HepG2 (cell line): ENCODE data around the gene TOP2A. TPM values are rescaled to one million over a fixed set of nuclear protein-coding genes. Genes with fewer than 3 reads are reported as not detected.

Source experiments
- ERF ChIP-seq: IDR thresholded peaks from 2 replicates; pipeline ENCODE4 v1.6.1; 2018; ENCODE audit warnings: missing biosample characterization, missing genetic modification reagents
- HOXA7 ChIP-seq: sonication (generic); formaldehyde crosslinking; IDR thresholded peaks from 2 replicates; pipeline ENCODE4 v1.8.1; 2022; ENCODE audit warnings: mild to moderate bottlenecking, missing genetic modification reagents, moderate library complexity
- KAT2B ChIP-seq: fragments of 150-350 bp; IDR thresholded peaks from 2 replicates; pipeline ENCODE4 v1.6.1; 2014; ENCODE audit warnings: low read depth, low read length, borderline replicate concordance
- MLLT10 ChIP-seq: sonication (generic); formaldehyde crosslinking; IDR thresholded peaks from 2 replicates; pipeline ENCODE4 v1.4.0; 2020; ENCODE audit warnings: missing genetic modification reagents
- RELA ChIP-seq: sonication (generic); formaldehyde crosslinking; IDR thresholded peaks from 2 replicates; pipeline ENCODE4 v1.4.0; 2020; ENCODE audit warnings: missing genetic modification reagents
- ZBTB7A ChIP-seq: sonication (generic); formaldehyde crosslinking; IDR thresholded peaks from 2 replicates; pipeline ENCODE4 v1.8.0; 2022; ENCODE audit warnings: mild to moderate bottlenecking, missing genetic modification reagents
- ZFP37 ChIP-seq: sonication (generic); formaldehyde crosslinking; IDR thresholded peaks from 2 replicates; pipeline ENCODE4 v1.4.0; 2020; ENCODE audit warnings: missing genetic modification reagents, borderline replicate concordance
- ZFP90 ChIP-seq: sonication (generic); formaldehyde crosslinking; IDR thresholded peaks from 2 replicates; pipeline ENCODE4 v1.8.0; 2022; ENCODE audit warnings: missing genetic modification reagents, mild to moderate bottlenecking, inconsistent platforms, borderline replicate concordance
- ZNF12 ChIP-seq: sonication (generic); formaldehyde crosslinking; IDR thresholded peaks from 2 replicates; pipeline ENCODE4 v1.5.0; 2020; ENCODE audit warnings: missing genetic modification reagents
- ZNF292 ChIP-seq: sonication (generic); formaldehyde crosslinking; IDR thresholded peaks from 2 replicates; pipeline ENCODE4 v1.8.1; 2022; ENCODE audit warnings: mild to moderate bottlenecking, low read depth, missing genetic modification reagents, borderline replicate concordance
- ZNF34 ChIP-seq: sonication (generic); formaldehyde crosslinking; IDR thresholded peaks from 2 replicates; pipeline ENCODE4 v1.4.0; 2020; ENCODE audit warnings: mild to moderate bottlenecking, missing genetic modification reagents, borderline replicate concordance
- ZNF441 ChIP-seq: sonication (generic); formaldehyde crosslinking; IDR thresholded peaks from 2 replicates; pipeline ENCODE4 v1.7.0; 2021; ENCODE audit warnings: missing genetic modification reagents, borderline replicate concordance
- ZNF552 ChIP-seq: sonication (generic); formaldehyde crosslinking; IDR thresholded peaks from 2 replicates; pipeline ENCODE4 v1.9.0; 2022; ENCODE audit warnings: missing genetic modification reagents, mild to moderate bottlenecking, borderline replicate concordance
- ZNF615 ChIP-seq: sonication (generic); formaldehyde crosslinking; IDR thresholded peaks from 2 replicates; pipeline ENCODE4 v1.5.0; 2020; ENCODE audit warnings: mild to moderate bottlenecking, missing genetic modification reagents, borderline replicate concordance
- ZNF619 ChIP-seq: sonication (generic); formaldehyde crosslinking; IDR thresholded peaks from 2 replicates; pipeline ENCODE4 v1.4.0; 2020; ENCODE audit warnings: mild to moderate bottlenecking, missing genetic modification reagents
- ZNF724P ChIP-seq: sonication (generic); formaldehyde crosslinking; IDR thresholded peaks from 2 replicates; pipeline ENCODE4 v1.8.0; 2022; ENCODE audit warnings: missing genetic modification reagents, borderline replicate concordance
- polyA plus RNA-seq, 8 experiments: library from polyadenylated mRNA; depleted of rRNA in 3 of 8; stranded (reverse) in 7 of 8; unstranded in 1 of 8; fragments of >200 nt; fragmentation: Illumina TruSeq in 4 of 8; extraction: Trizol in 4 of 8; gene quantifications; 2 replicates each; pipeline versions ENCODE4 v1.2.1 to v1.2.3, GENCODE V29; 2011 to 2016; ENCODE audit warnings: low read depth in 4 of 8, missing spikeins in 1 of 8, mixed read lengths in 1 of 8; ENCODE audit not compliant: insufficient read depth in 1 of 8
- total RNA-seq, 5 experiments: library from RNA; depleted of rRNA; stranded (reverse); fragments of >200 nt; fragmentation: Illumina TruSeq; extraction: Trizol; gene quantifications; 2 replicates each; pipeline ENCODE4 v1.2.3, GENCODE V29; 2016; ENCODE audit warnings: low read depth in 1 of 5
- TF ChIP-seq, protein P1 (sequence below): sonication (generic); formaldehyde crosslinking; IDR thresholded peaks from 2 replicates; pipeline ENCODE4 v1.5.0; 2020; ENCODE audit warnings: mild to moderate bottlenecking, missing genetic modification reagents, borderline replicate concordance
- TF ChIP-seq, protein P2 (sequence below): IDR thresholded peaks from 2 replicates; pipeline ENCODE4 v1.6.1; 2016; ENCODE audit warnings: mild to moderate bottlenecking, missing biosample characterization, missing genetic modification reagents
- TF ChIP-seq, protein P3 (sequence below): IDR thresholded peaks from 2 replicates; pipeline ENCODE4 v1.6.1; 2012; ENCODE audit warnings: low read depth, low read length, improper control_type of control experiment
- TF ChIP-seq, protein P4 (sequence below): sonication (generic); formaldehyde crosslinking; IDR thresholded peaks from 2 replicates; pipeline ENCODE4 v1.4.0; 2020; ENCODE audit warnings: missing genetic modification reagents
- TF ChIP-seq, protein P5 (sequence below): IDR thresholded peaks from 2 replicates; pipeline ENCODE4 v1.6.1; 2016; ENCODE audit warnings: missing biosample characterization, missing genetic modification reagents, low read depth

Gene TOP2A
- total and polyA plus RNA-seq, 2 of the 13 experiments (the other 11 are each of a cell fraction or from before 2014, with no cell fraction given) = 108 to 327 TPM

DNA sequence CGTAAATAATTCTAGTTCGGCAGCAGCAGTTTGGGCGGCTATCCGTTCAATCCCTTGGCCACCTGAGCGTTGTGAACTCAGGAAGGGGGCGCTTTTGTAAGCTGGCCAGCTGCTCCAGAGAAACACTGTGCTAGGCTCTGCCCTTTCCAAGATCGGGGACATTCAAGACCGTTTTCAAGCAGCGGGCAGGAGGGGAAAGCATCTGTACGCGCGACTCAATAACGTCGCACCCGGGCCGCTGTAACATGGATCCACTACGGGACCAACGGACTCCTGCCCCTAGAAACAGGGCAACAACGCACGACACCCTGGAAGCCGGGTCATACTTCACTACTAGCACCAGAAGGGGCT, 463 bp downstream of the TOP2A start (continued):
- TF ChIP-seq ZNF615 (CRISPR knock-in tag) (0 out of 2 replicates have a peak, but pooled peaks have one; percentile 28), ZFP90 (CRISPR knock-in tag) (no peak), HOXA7 (CRISPR knock-in tag) (no peak), ZNF619 (CRISPR knock-in tag) (no peak), ZNF552 (CRISPR knock-in tag) (no peak), ZNF12 (CRISPR knock-in tag) (no peak), ERF (no peak), RELA (CRISPR knock-in tag) (no peak), KAT2B (no peak), ZBTB7A (CRISPR knock-in tag) (no peak), ZFP37 (CRISPR knock-in tag) (no peak), ZNF34 (CRISPR knock-in tag) (no peak), MLLT10 (CRISPR knock-in tag) (no peak), ZNF292 (CRISPR knock-in tag) (no peak), ZNF724P (CRISPR knock-in tag) (no peak), ZNF441 (CRISPR knock-in tag) (0 out of 2 replicates have a peak, but pooled peaks have one; percentile 17)
- TF ChIP-seq, protein P1, sequence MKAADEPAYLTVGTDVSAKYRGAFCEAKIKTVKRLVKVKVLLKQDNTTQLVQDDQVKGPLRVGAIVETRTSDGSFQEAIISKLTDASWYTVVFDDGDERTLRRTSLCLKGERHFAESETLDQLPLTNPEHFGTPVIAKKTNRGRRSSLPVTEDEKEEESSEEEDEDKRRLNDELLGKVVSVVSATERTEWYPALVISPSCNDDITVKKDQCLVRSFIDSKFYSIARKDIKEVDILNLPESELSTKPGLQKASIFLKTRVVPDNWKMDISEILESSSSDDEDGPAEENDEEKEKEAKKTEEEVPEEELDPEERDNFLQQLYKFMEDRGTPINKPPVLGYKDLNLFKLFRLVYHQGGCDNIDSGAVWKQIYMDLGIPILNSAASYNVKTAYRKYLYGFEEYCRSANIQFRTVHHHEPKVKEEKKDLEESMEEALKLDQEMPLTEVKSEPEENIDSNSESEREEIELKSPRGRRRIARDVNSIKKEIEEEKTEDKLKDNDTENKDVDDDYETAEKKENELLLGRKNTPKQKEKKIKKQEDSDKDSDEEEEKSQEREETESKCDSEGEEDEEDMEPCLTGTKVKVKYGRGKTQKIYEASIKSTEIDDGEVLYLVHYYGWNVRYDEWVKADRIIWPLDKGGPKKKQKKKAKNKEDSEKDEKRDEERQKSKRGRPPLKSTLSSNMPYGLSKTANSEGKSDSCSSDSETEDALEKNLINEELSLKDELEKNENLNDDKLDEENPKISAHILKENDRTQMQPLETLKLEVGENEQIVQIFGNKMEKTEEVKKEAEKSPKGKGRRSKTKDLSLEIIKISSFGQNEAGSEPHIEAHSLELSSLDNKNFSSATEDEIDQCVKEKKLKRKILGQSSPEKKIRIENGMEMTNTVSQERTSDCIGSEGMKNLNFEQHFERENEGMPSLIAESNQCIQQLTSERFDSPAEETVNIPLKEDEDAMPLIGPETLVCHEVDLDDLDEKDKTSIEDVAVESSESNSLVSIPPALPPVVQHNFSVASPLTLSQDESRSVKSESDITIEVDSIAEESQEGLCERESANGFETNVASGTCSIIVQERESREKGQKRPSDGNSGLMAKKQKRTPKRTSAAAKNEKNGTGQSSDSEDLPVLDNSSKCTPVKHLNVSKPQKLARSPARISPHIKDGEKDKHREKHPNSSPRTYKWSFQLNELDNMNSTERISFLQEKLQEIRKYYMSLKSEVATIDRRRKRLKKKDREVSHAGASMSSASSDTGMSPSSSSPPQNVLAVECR (CRISPR knock-in tag) = no peak; the same call in 1 of the 2 replicates
- TF ChIP-seq, protein P2, sequence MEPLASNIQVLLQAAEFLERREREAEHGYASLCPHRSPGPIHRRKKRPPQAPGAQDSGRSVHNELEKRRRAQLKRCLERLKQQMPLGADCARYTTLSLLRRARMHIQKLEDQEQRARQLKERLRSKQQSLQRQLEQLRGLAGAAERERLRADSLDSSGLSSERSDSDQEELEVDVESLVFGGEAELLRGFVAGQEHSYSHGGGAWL (CRISPR knock-in tag) = no peak
- TF ChIP-seq, protein P3, sequence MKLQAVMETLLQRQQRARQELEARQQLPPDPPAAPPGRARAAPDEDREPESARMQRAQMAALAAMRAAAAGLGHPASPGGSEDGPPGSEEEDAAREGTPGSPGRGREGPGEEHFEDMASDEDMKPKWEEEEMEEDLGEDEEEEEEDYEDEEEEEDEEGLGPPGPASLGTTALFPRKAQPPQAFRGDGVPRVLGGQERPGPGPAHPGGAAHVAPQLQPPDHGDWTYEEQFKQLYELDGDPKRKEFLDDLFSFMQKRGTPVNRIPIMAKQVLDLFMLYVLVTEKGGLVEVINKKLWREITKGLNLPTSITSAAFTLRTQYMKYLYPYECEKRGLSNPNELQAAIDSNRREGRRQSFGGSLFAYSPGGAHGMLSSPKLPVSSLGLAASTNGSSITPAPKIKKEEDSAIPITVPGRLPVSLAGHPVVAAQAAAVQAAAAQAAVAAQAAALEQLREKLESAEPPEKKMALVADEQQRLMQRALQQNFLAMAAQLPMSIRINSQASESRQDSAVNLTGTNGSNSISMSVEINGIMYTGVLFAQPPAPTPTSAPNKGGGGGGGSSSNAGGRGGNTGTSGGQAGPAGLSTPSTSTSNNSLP = no peak
- TF ChIP-seq, protein P4, sequence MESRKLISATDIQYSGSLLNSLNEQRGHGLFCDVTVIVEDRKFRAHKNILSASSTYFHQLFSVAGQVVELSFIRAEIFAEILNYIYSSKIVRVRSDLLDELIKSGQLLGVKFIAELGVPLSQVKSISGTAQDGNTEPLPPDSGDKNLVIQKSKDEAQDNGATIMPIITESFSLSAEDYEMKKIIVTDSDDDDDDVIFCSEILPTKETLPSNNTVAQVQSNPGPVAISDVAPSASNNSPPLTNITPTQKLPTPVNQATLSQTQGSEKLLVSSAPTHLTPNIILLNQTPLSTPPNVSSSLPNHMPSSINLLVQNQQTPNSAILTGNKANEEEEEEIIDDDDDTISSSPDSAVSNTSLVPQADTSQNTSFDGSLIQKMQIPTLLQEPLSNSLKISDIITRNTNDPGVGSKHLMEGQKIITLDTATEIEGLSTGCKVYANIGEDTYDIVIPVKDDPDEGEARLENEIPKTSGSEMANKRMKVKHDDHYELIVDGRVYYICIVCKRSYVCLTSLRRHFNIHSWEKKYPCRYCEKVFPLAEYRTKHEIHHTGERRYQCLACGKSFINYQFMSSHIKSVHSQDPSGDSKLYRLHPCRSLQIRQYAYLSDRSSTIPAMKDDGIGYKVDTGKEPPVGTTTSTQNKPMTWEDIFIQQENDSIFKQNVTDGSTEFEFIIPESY (CRISPR knock-in tag) = 0 out of 2 replicates have a peak, but pooled peaks have one; percentile 4
- TF ChIP-seq, protein P5, sequence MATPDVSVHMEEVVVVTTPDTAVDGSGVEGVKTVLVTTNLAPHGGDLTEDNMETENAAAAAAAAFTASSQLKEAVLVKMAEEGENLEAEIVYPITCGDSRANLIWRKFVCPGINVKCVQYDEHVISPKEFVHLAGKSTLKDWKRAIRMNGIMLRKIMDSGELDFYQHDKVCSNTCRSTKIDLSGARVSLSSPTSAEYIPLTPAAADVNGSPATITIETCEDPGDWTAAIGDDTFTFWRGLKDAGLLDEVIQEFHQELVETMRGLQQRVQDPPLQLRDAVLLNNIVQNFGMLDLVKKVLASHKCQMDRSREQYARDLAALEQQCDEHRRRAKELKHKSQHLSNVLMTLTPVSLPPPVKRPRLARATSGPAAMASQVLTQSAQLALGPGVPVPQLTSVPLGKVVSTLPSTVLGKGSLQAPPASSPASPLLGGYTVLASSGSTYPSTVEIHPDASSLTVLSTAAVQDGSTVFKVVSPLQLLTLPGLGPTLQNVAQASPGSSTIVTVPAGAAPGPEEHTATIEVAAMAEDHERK (CRISPR knock-in tag) = 0 out of 2 replicates have a peak, but pooled peaks have one; percentile 8
